ENCODE results near the gene DOK1. TPM values are rescaled to one million over a fixed set of nuclear protein-coding genes. Genes with fewer than 3 reads are reported as not detected.

Gene DOK1
- total and polyA plus RNA-seq, 2 donors (not counting 1 experiment from before 2014, with no cell fraction given), result 29.1 to 41.4 TPM

GRCh38 chr2:74554820-74555531 is 456 bp downstream of the DOK1 start:
- H2AFZ ChIP-seq (ENCODE audit: insufficient read depth, low read depth, low read length, poor library complexity, severe bottlenecking), result peak overlapping the region; percentile 97
- ChIA-PET POLR2A (interaction anchor here (0.6 to 1.0 kb wide), 3 partner anchors 10 to 1342 kb away, joined by 3 read pairs; no protein-coding TSS in a partner anchor), CTCF (interaction anchor here (0.7 to 1.2 kb wide), 4 partner anchors 21 to 320 kb away, joined by 3 to 4 read pairs (median 3); no protein-coding TSS in a partner anchor)
- H3K36me3 ChIP-seq (replicated peaks in 1 of 2; ENCODE audit: control extremely low read depth in 1 of 2, control insufficient read depth in 1 of 2, extremely low read depth in 1 of 2, insufficient read depth in 2 of 2, low read length in 1 of 2), result peaks cover 0 to 15% of the 10 kb centered on the region in 2 experiments
- H3K4me2 ChIP-seq (replicated peaks; ENCODE audit: low read depth, low read length, poor library complexity, severe bottlenecking), result peak overlapping the region; percentile 97
- ATAC-seq (ENCODE audit: low read depth) (peak; percentile 61), DNase-seq (no peak)
- H3K9me3 ChIP-seq (ENCODE audit: control extremely low read depth in 1 of 3, control insufficient read depth in 2 of 3, insufficient read depth in 1 of 3, low read length in 2 of 3), result no peaks in the 10 kb centered on the region
- peak overlapping the region in 1 of 2 donors; percentile 76 for H3K27ac ChIP-seq (ENCODE audit: low read length in 2 of 2)
- intact Hi-C loops (cut with micrococcal nuclease), result loop anchor here (1.0 to 10.0 kb wide), 7 partner anchors 19 to 160 kb away; partner anchors contain the start of genes CCDC142, PCGF1, TTC31 and WBP1
- peaks cover 15% of the 10 kb centered on the region for H4K20me1 ChIP-seq (ENCODE audit: control insufficient read depth, insufficient read depth, low read length, poor library complexity, severe bottlenecking)
- WGBS (ENCODE audit: insufficient coverage), result 1% methylated on average over 58 of the region's 58 CpGs
- H3K27me3 Mint-ChIP-seq, result no peaks in the 10 kb centered on the region
- TF ChIP-seq CTCF (IDR thresholded peaks at IDR 0.05) (no peak), EZH2 (IDR thresholded peaks at IDR 0.05; ENCODE audit: borderline replicate concordance, insufficient read depth, low read depth, low read length, poor library complexity, severe bottlenecking) (no peak)
- H3K4me1 ChIP-seq (ENCODE audit: control insufficient read depth in 2 of 2, insufficient read depth in 2 of 2, low read length in 2 of 2), result peaks cover 8 to 32% of the 10 kb centered on the region in 2 donors
- no peaks in the 10 kb centered on the region for H3K9me3 Mint-ChIP-seq (ENCODE audit: insufficient read depth)
- peak overlapping the region; percentile 96 for H3K4me3 Mint-ChIP-seq
- peak overlapping the region; percentile 96 for H3K9ac ChIP-seq (ENCODE audit: low read length)
- H3K4me1 Mint-ChIP-seq, result peaks cover 20% of the 10 kb centered on the region
- peak overlapping the region; percentile 94 for H3K27ac Mint-ChIP-seq
- H3K27me3 ChIP-seq (replicated peaks in 1 of 4; ENCODE audit: control extremely low read depth in 1 of 4, control insufficient read depth in 3 of 4, insufficient read depth in 4 of 4, low read length in 3 of 4), result peaks cover 0 to 6% (median under 1%) of the 10 kb centered on the region in 4 experiments
- peak overlapping the region; percentile 51 to 99 (median 84) for H3K4me3 ChIP-seq (ENCODE audit: control extremely low read depth in 1 of 5, extremely low read depth in 1 of 5, insufficient read depth in 1 of 5, low read depth in 2 of 5, low read length in 4 of 5)
- H3K79me2 ChIP-seq (ENCODE audit: control insufficient read depth, insufficient read depth, low read length), result peaks cover 11% of the 10 kb centered on the region
